GM23248 (cell line): ENCODE results near the gene NOTCH3. TPM values are rescaled to one million over a fixed set of nuclear protein-coding genes. Genes with fewer than 3 reads are reported as not detected.
A peak's percentile ranks its signal among the peaks of the same experiment; 100 is the strongest.

Source experiments
- DNase-seq: peaks from one replicate; pipeline ENCODE4 v3.0.0-alpha.2; 2015
- H2AFZ ChIP-seq: fragments of 200-600 bp; sonication (generic); 2 replicates; pipeline ENCODE4 v1.6.1; 2016; ENCODE audit warnings: antibody characterized with exemption
- H3F3A ChIP-seq: fragments of 200-600 bp; sonication (generic); 2 replicates; pipeline ENCODE4 v1.6.1; 2016; ENCODE audit warnings: mild to moderate bottlenecking, antibody characterized with exemption, mixed run types; ENCODE audit not compliant: insufficient read depth
- H3K27ac ChIP-seq: fragments of 200-600 bp; sonication (generic); 2 replicates; pipeline ENCODE4 v1.5.1; 2016; ENCODE audit warnings: mild to moderate bottlenecking
- H3K27me3 ChIP-seq: fragments of 200-600 bp; sonication (generic); replicated peaks from 2 replicates; pipeline ENCODE4 v1.6.1; 2016; ENCODE audit warnings: mild to moderate bottlenecking; ENCODE audit not compliant: insufficient read depth
- H3K36me3 ChIP-seq: fragments of 200-600 bp; sonication (generic); 2 replicates; pipeline ENCODE4 v1.6.1; 2016; ENCODE audit warnings: low read depth, mild to moderate bottlenecking
- H3K4me1 ChIP-seq: fragments of 200-600 bp; sonication (generic); 2 replicates; pipeline ENCODE4 v1.6.1; 2016; ENCODE audit warnings: mild to moderate bottlenecking; ENCODE audit not compliant: insufficient read depth
- H3K4me2 ChIP-seq: fragments of 200-600 bp; sonication (generic); one replicate; pipeline ENCODE4 v1.6.1; 2016; ENCODE audit warnings: mild to moderate bottlenecking; ENCODE audit not compliant: unreplicated experiment
- H3K4me3 ChIP-seq: fragments of 200-600 bp; sonication (generic); 2 replicates; pipeline ENCODE4 v1.5.1; 2016; ENCODE audit warnings: mild to moderate bottlenecking
- H3K79me2 ChIP-seq: fragments of 200-600 bp; sonication (generic); 2 replicates; pipeline ENCODE4 v1.6.1; 2016; ENCODE audit warnings: mild to moderate bottlenecking; ENCODE audit not compliant: insufficient read depth
- H3K9ac ChIP-seq: fragments of 200-600 bp; sonication (generic); 2 replicates; pipeline ENCODE4 v1.6.1; 2016; ENCODE audit warnings: mild to moderate bottlenecking
- H3K9me2 ChIP-seq: fragments of 200-600 bp; sonication (generic); 2 replicates; pipeline ENCODE4 v1.6.1; 2016; ENCODE audit warnings: mixed run types, mild to moderate bottlenecking, moderate library complexity; ENCODE audit not compliant: insufficient read depth
- H3K9me3 ChIP-seq: fragments of 200-600 bp; sonication (generic); one replicate; pipeline ENCODE4 v1.6.1; 2017; ENCODE audit warnings: low read depth
- H4K20me1 ChIP-seq: fragments of 200-600 bp; sonication (generic); 2 replicates; pipeline ENCODE4 v1.6.0; 2016; ENCODE audit not compliant: insufficient read depth
- EZH2 ChIP-seq: fragments of 200-600 bp; sonication (generic); IDR thresholded peaks from 2 replicates; pipeline ENCODE4 v1.6.1; 2018; ENCODE audit warnings: antibody characterized with exemption, mild to moderate bottlenecking; ENCODE audit not compliant: insufficient read depth, poor library complexity, severe bottlenecking
- EZH2phosphoT487 ChIP-seq: fragments of 200-600 bp; sonication (generic); IDR thresholded peaks from 2 replicates; pipeline ENCODE4 v1.6.1; 2018; ENCODE audit warnings: antibody characterized with exemption, moderate library complexity, mild to moderate bottlenecking, low read depth; ENCODE audit not compliant: insufficient read depth
- WGBS, 2 experiments: methylation state at CpG; one replicate each; pipeline ENCODE4 v1.1.6; 2015 to 2017; ENCODE audit warnings: low lambda C conversion rate in 2 of 2, low coverage in 1 of 2; ENCODE audit errors: missing lambda C conversion rate in 2 of 2; 5-methylcytosine and 5-hydroxymethylcytosine counted together
- in situ Hi-C: fragments of 300-500 bp; cut with MboI; formaldehyde crosslinking; loops from 2 replicates; pipeline ENCODE4 v1.15.0; 2020
- polyA plus RNA-seq: library from polyadenylated mRNA; unstranded; fragments of >200 nt; fragmentation: Nextera tagmentation; extraction: Ambion mirVana; gene quantifications from 2 replicates; pipeline ENCODE4 v1.2.1, GENCODE V29; 2016
- total RNA-seq: library from RNA; depleted of rRNA; stranded (reverse); fragments of >200 nt; shearing (Covaris generic); gene quantifications from 2 replicates; pipeline ENCODE4 v1.2.3, GENCODE V29; 2014

The NOTCH3 gene
- total and polyA plus RNA-seq, 2 experiments from 2014 or later = 16.0 to 66.9 TPM

GRCh38 chr19:15177269-15178116 is 23.3 kb downstream of the NOTCH3 start:
- TF ChIP-seq EZH2phosphoT487 = no peak
- no peak for TF ChIP-seq EZH2
- Histone ChIP-seq H3K9ac (peak overlapping the region; percentile 51), H3K9me2 (no peaks in the 10 kb centered on the region), H3K4me1 (no peaks in the 10 kb centered on the region), H3K9me3 (no peaks in the 10 kb centered on the region), H3K4me3 (0 out of 2 replicates have a peak overlapping the region, but pooled peaks have one; percentile 22), H2AFZ (no peak overlapping the region; the same call in 1 of the 2 replicates), H3K4me2 (peak overlapping the region; percentile 56), H4K20me1 (no peaks in the 10 kb centered on the region), H3F3A (no peaks in the 10 kb centered on the region; the same call in 1 of the 2 replicates), H3K36me3 (no peaks in the 10 kb centered on the region; the same call in 1 of the 2 replicates), H3K27ac (no peak overlapping the region), H3K79me2 (no peaks in the 10 kb centered on the region), H3K27me3 (no peaks in the 10 kb centered on the region)
- in situ Hi-C loops = no loop called here
- peak; percentile 89 for DNase-seq
- 5 to 8% methylated on average over 46 to 85 of the region's 92 CpGs for WGBS, 2 experiments

GRCh38 chr19:15175609-15176008 is 25.2 kb downstream of the NOTCH3 start:
- H3K9me2 ChIP-seq = no peaks in the 10 kb centered on the region
- in situ Hi-C loops = no loop called here
- no peak overlapping the region for H2AFZ ChIP-seq
- TF ChIP-seq EZH2 = no peak
- no peak for TF ChIP-seq EZH2phosphoT487
- no peak overlapping the region for H3K4me3 ChIP-seq
- H3F3A ChIP-seq = no peaks in the 10 kb centered on the region
- H3K27ac ChIP-seq = no peak overlapping the region
- H4K20me1 ChIP-seq = no peaks in the 10 kb centered on the region
- no peaks in the 10 kb centered on the region for H3K4me1 ChIP-seq
- WGBS, 2 experiments = 81 to 87% methylated on average over 3 of the region's 3 CpGs
- no peaks in the 10 kb centered on the region; the same call in 1 of the 2 replicates for H3K36me3 ChIP-seq
- DNase-seq = no peak
- H3K9ac ChIP-seq = no peak overlapping the region
- H3K9me3 ChIP-seq = no peaks in the 10 kb centered on the region
- H3K4me2 ChIP-seq = no peak overlapping the region
- H3K27me3 ChIP-seq = no peaks in the 10 kb centered on the region
- no peaks in the 10 kb centered on the region for H3K79me2 ChIP-seq

- 95 to 96% methylated on average over 34 to 37 of the region's 37 CpGs for WGBS, 2 experiments
- DNase-seq = peak; percentile 21
Observed at GRCh38 chr19:15173746-15174404, 26.9 kb downstream of the NOTCH3 start.

GRCh38 chr19:15170345-15170744 is 30.4 kb downstream of the NOTCH3 start:
- Histone ChIP-seq H2AFZ (no peak overlapping the region), H3K27ac (no peak overlapping the region), H3K27me3 (no peaks in the 10 kb centered on the region), H3K9me3 (no peaks in the 10 kb centered on the region), H3K9me2 (no peaks in the 10 kb centered on the region), H3K4me2 (no peak overlapping the region), H3K4me3 (no peak overlapping the region), H3K4me1 (no peaks in the 10 kb centered on the region), H3K9ac (no peak overlapping the region), H3K79me2 (no peaks in the 10 kb centered on the region), H3F3A (no peaks in the 10 kb centered on the region), H3K36me3 (peaks cover 9% of the 10 kb centered on the region; the same call in 1 of the 2 replicates), H4K20me1 (no peaks in the 10 kb centered on the region)
- 86 to 89% methylated on average over 21 to 32 of the region's 32 CpGs for WGBS, 2 experiments
- no peak for TF ChIP-seq EZH2
- no peak for TF ChIP-seq EZH2phosphoT487
- DNase-seq = no peak
- in situ Hi-C loops = loop anchor here (5.0 kb wide), 1 partner anchor 387 kb away; no protein-coding TSS in a partner anchor

More at GRCh38 chr19:15173746-15174404, 26.9 kb downstream of the NOTCH3 start:
- H3F3A ChIP-seq = no peaks in the 10 kb centered on the region
- H3K36me3 ChIP-seq = no peaks in the 10 kb centered on the region; the same call in 1 of the 2 replicates
- H3K9me2 ChIP-seq = no peaks in the 10 kb centered on the region
- no peak overlapping the region for H3K4me2 ChIP-seq
- H4K20me1 ChIP-seq = no peaks in the 10 kb centered on the region
- H3K27ac ChIP-seq = no peak overlapping the region
- no peak overlapping the region for H2AFZ ChIP-seq
- no peak for TF ChIP-seq EZH2phosphoT487
- TF ChIP-seq EZH2 = no peak
- no peaks in the 10 kb centered on the region for H3K27me3 ChIP-seq
- no peaks in the 10 kb centered on the region for H3K79me2 ChIP-seq
- no peaks in the 10 kb centered on the region for H3K4me1 ChIP-seq
- no peaks in the 10 kb centered on the region for H3K9me3 ChIP-seq
- H3K9ac ChIP-seq = no peak overlapping the region
- H3K4me3 ChIP-seq = no peak overlapping the region
- in situ Hi-C loops = loop anchor here (5.0 kb wide), 1 partner anchor 383 kb away; no protein-coding TSS in a partner anchor
